ENCODE measurements around the gene AMN1. TPM values are rescaled to one million over a fixed set of nuclear protein-coding genes. Genes with fewer than 3 reads are reported as not detected.
"Not testable (repeated sequence)": the region's sequence is repeated elsewhere in the genome, so short reads cannot be mapped to it uniquely, and the experiment has no call there.

The AMN1 gene
- total and polyA plus RNA-seq, 2 of the 13 experiments (the other 11 are each of a cell fraction or from before 2014, with no cell fraction given), result 7.5 to 26.5 TPM

- POLR2A ChIA-PET; DNase-seq (ENCODE audit: low spot score); intact Hi-C loops (cut with micrococcal nuclease; ENCODE audit: unreplicated experiment); H3K4me3 ChIP-seq (replicated peaks in 1 of 3; ENCODE audit: insufficient read depth in 1 of 3, low read depth in 2 of 3, low read length in 3 of 3); H3K9ac ChIP-seq (ENCODE audit: insufficient read depth, low read depth, low read length); H3K36me3 ChIP-seq (replicated peaks in 1 of 2; ENCODE audit: control insufficient read depth in 1 of 2, insufficient read depth in 2 of 2, low read length in 2 of 2); H3K9me3 ChIP-seq (ENCODE audit: low read length); FAIRE-seq; H3K79me2 ChIP-seq (ENCODE audit: insufficient read depth, low read length); H4K20me1 ChIP-seq (ENCODE audit: insufficient read depth, low read length); in situ Hi-C loops (cut with HindIII; ENCODE audit: extremely low pct_ligation_motif_present, low pct_unique_long_range_greater_than_20kb); H3K27me3 ChIP-seq (ENCODE audit: control insufficient read depth in 1 of 2, insufficient read depth in 2 of 2, low read length in 2 of 2); BruUV-seq (replicated peaks); H3K4me2 ChIP-seq (ENCODE audit: low read depth, low read length); H3K27ac ChIP-seq (ENCODE audit: extremely low read length, insufficient read depth, low read length); CTCF ChIA-PET (ENCODE audit: low intra/inter-chr PET ratio, low total read pairs); ATAC-seq; H2AFZ ChIP-seq (ENCODE audit: low read length): not testable (repeated sequence)
- peak; percentile 40; the same call in 1 of the 2 replicates for TF ChIP-seq MNT (IDR thresholded peaks at IDR 0.05)
- WGBS (ENCODE audit: low lambda C conversion rate), result 87% methylated on average over 4 of the region's 4 CpGs
- peaks cover 30% of the 10 kb centered on the region for H3K4me1 ChIP-seq (ENCODE audit: insufficient read depth, low read length)
Observed at GRCh38 chr12:31716998-31717397, 11.8 kb downstream of the AMN1 start.

- in situ Hi-C loops (cut with HindIII; ENCODE audit: extremely low pct_ligation_motif_present, low pct_unique_long_range_greater_than_20kb), result no loop called here
- TF ChIP-seq IRF1 (CRISPR knock-in tag; IDR thresholded peaks at IDR 0.05; ENCODE audit: low read depth), result no peak
- TF ChIP-seq, protein P1, sequence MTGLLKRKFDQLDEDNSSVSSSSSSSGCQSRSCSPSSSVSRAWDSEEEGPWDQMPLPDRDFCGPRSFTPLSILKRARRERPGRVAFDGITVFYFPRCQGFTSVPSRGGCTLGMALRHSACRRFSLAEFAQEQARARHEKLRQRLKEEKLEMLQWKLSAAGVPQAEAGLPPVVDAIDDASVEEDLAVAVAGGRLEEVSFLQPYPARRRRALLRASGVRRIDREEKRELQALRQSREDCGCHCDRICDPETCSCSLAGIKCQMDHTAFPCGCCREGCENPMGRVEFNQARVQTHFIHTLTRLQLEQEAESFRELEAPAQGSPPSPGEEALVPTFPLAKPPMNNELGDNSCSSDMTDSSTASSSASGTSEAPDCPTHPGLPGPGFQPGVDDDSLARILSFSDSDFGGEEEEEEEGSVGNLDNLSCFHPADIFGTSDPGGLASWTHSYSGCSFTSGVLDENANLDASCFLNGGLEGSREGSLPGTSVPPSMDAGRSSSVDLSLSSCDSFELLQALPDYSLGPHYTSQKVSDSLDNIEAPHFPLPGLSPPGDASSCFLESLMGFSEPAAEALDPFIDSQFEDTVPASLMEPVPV (CRISPR knock-in tag; IDR thresholded peaks at IDR 0.05), result no peak
- TF ChIP-seq, protein P2, sequence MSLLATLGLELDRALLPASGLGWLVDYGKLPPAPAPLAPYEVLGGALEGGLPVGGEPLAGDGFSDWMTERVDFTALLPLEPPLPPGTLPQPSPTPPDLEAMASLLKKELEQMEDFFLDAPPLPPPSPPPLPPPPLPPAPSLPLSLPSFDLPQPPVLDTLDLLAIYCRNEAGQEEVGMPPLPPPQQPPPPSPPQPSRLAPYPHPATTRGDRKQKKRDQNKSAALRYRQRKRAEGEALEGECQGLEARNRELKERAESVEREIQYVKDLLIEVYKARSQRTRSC (CRISPR knock-in tag; IDR thresholded peaks at IDR 0.05; ENCODE audit: low read depth), result no peak
- TF ChIP-seq, protein P3, sequence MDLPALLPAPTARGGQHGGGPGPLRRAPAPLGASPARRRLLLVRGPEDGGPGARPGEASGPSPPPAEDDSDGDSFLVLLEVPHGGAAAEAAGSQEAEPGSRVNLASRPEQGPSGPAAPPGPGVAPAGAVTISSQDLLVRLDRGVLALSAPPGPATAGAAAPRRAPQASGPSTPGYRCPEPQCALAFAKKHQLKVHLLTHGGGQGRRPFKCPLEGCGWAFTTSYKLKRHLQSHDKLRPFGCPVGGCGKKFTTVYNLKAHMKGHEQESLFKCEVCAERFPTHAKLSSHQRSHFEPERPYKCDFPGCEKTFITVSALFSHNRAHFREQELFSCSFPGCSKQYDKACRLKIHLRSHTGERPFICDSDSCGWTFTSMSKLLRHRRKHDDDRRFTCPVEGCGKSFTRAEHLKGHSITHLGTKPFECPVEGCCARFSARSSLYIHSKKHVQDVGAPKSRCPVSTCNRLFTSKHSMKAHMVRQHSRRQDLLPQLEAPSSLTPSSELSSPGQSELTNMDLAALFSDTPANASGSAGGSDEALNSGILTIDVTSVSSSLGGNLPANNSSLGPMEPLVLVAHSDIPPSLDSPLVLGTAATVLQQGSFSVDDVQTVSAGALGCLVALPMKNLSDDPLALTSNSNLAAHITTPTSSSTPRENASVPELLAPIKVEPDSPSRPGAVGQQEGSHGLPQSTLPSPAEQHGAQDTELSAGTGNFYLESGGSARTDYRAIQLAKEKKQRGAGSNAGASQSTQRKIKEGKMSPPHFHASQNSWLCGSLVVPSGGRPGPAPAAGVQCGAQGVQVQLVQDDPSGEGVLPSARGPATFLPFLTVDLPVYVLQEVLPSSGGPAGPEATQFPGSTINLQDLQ (CRISPR knock-in tag; IDR thresholded peaks at IDR 0.05), result no peak
- no peak for TF ChIP-seq ZC3H13 (CRISPR knock-in tag; IDR thresholded peaks at IDR 0.05)
- TF ChIP-seq ZNF510 (CRISPR knock-in tag; IDR thresholded peaks at IDR 0.05; ENCODE audit: low read depth), result no peak
- TF ChIP-seq SALL1 (CRISPR knock-in tag; IDR thresholded peaks at IDR 0.05), result no peak
Observed at GRCh38 chr12:31715283-31715825, 13.5 kb downstream of the AMN1 start.

More at GRCh38 chr12:31715283-31715825, 13.5 kb downstream of the AMN1 start:
- Histone ChIP-seq H3K4me1 (ENCODE audit: insufficient read depth, low read length) (peaks cover 22% of the 10 kb centered on the region), H3K79me2 (ENCODE audit: insufficient read depth, low read length) (no peaks in the 10 kb centered on the region), H2AFZ (ENCODE audit: low read length) (peak overlapping the region; percentile 4), H3K9me3 (ENCODE audit: low read length) (no peaks in the 10 kb centered on the region), H3K27ac (ENCODE audit: extremely low read length, insufficient read depth, low read length) (peak overlapping the region; percentile 82), H3K27me3 (ENCODE audit: control insufficient read depth in 1 of 2, insufficient read depth in 2 of 2, low read length in 2 of 2) (no peaks in the 10 kb centered on the region), H3K4me2 (ENCODE audit: low read depth, low read length) (peak overlapping the region; percentile 60), H3K9ac (ENCODE audit: insufficient read depth, low read depth, low read length) (peak overlapping the region; percentile 62), H4K20me1 (ENCODE audit: insufficient read depth, low read length) (no peaks in the 10 kb centered on the region), H3K36me3 (replicated peaks in 1 of 2; ENCODE audit: control insufficient read depth in 1 of 2, insufficient read depth in 2 of 2, low read length in 2 of 2) (no peaks in the 10 kb centered on the region), H3K4me3 (replicated peaks in 1 of 3; ENCODE audit: insufficient read depth in 1 of 3, low read depth in 2 of 3, low read length in 3 of 3) (peak overlapping the region in 2 of 3 experiments; percentile 13 to 26; a peak in 1 of 6 replicates)
- WGBS (ENCODE audit: low lambda C conversion rate), result 12% methylated on average over 5 of the region's 5 CpGs
- FAIRE-seq, result peak; percentile 72
- ATAC-seq, result peak; percentile 85
- BruUV-seq (replicated peaks), result no TSS peak
- ChIA-PET CTCF (ENCODE audit: low intra/inter-chr PET ratio, low total read pairs) (no interaction called here), POLR2A (interaction anchor here (1.2 to 2.7 kb wide), 5 partner anchors 14 to 244 kb away, joined by 5 to 21 read pairs (median 6); partner anchors contain the start of genes AMN1 and RESF1)
- peak; percentile 76 for DNase-seq (ENCODE audit: low spot score)
- intact Hi-C loops (cut with micrococcal nuclease; ENCODE audit: unreplicated experiment), result loop anchor here (2.0 kb wide), 1 partner anchor 13 kb away; the partner anchor contains the start of gene AMN1

Data from HepG2 (cell line).